ENCODE results near the gene BCAM.

DNA sequence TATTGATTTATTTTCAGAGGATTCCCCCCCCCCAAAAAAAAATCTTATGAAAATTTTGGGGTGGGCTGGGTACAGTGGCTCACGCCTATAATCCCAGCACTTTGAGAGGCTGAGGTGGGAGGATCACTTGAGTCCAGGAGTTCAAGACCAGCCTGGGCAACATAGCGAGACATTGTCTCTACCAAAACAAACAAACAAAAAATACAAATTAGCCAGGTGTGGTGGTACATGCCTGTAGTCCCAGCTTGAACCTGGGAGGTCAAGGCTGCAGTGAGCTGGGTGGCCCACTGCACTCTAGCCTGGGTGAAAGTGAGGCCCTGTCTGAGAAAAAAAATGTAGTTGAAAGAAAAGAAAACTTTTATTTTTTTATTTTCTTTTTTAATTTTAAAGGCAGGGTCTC lies 55.1 kb downstream of the BCAM start:
- TF ChIP-seq GATA2 (IDR thresholded peaks at IDR 0.05; ENCODE audit: low read depth, low read length) (no peak), GATA3 (IDR thresholded peaks at IDR 0.05; ENCODE audit: low read depth, low read length) (no peak)
